Epithelial cell of proximal tubule (primary cell): ENCODE data around the gene ATRNL1. TPM values are rescaled to one million over a fixed set of nuclear protein-coding genes. Genes with fewer than 3 reads are reported as not detected.

Experiments used
- total RNA-seq: library from RNA; depleted of rRNA; stranded (reverse); fragments of >200 nt; gene quantifications from 2 replicates; pipeline ENCODE4 v1.2.3, GENCODE V29; 2015

ATRNL1 gene
- total RNA-seq, 1 donor from 2014 or later = 12.4 TPM

Other genes starting within 250 kb of the ATRNL1 start
- gene TRUB1, start 155.2 kb upstream of the ATRNL1 start, total RNA-seq = 41.4 and 53.7 TPM in 2 replicates